Muscle layer of colon (tissue), 2 donors: Measurements from ENCODE around the gene S100B.

Experiments used
- H3K27ac ChIP-seq: one replicate; pipeline ENCODE4 v1.7.0; 2013; ENCODE audit warnings: low read depth, mild to moderate bottlenecking, low read length, moderate library complexity
- H3K27me3 ChIP-seq, 2 donors: one replicate each; pipeline ENCODE4 v1.7.0; 2013; ENCODE audit warnings: low read length in 2 of 2, mild to moderate bottlenecking in 2 of 2; ENCODE audit not compliant: insufficient read depth in 2 of 2, control insufficient read depth in 1 of 2
- H3K36me3 ChIP-seq: one replicate; pipeline ENCODE4 v1.7.0; 2013; ENCODE audit warnings: mild to moderate bottlenecking, low read length; ENCODE audit not compliant: insufficient read depth
- H3K4me1 ChIP-seq: one replicate; pipeline ENCODE4 v1.7.0; 2013; ENCODE audit warnings: mild to moderate bottlenecking, low read length; ENCODE audit not compliant: insufficient read depth
- H3K4me3 ChIP-seq, 2 donors: one replicate each; pipeline ENCODE4 v1.7.0; 2013; ENCODE audit warnings: low read length in 2 of 2, low read depth in 1 of 2, mild to moderate bottlenecking in 1 of 2, moderate library complexity in 1 of 2
- H3K9ac ChIP-seq: one replicate; pipeline ENCODE4 v1.7.0; 2013; ENCODE audit warnings: low read length
- H3K9me3 ChIP-seq: one replicate; pipeline ENCODE4 v1.7.0; 2013; ENCODE audit warnings: mild to moderate bottlenecking, low read length
- donor health status: abdominal sarcoma.
- donor health status: Adenocarcinoma of cecum.

Gene S100B

DNA sequence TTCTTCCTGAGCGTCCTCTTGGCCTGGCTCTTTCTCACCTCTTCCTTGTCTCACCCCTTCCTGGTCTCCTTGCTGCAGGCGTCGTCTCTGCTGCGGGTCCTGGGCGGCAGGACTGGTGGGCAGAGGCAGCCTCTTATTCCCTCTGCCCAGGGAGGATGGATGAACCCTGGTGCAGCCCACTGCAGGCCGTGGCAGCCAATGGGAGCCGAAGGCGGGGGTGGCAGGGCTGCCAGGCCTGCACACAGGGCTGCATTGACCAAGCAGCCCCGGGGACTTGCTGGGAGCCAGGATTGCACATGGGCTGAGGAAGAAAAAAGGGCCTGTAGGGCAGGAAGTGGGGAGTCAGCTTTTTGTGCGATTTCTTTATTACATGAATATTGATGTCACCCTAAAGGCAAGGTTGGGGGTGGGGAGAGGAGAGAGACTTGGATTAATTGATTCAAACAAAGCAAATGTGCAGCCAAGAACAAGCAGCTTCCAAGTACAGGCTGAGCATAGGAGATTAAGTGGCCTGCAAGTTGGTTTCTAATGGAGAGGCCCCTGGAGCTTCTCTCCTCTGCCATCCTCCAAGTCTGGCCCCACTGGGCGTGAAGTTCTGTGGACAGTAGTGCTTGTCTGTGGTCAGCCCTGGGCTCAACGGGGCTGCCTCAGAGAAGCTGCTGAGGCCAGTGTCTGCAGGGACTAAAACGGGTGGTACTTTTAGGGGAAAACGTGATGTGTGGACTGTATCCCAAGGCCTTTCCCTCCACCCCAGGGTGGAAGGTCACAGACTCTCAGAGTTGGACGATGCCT lies at the start of gene S100B:
TSS of gene S100B (minus strand) at position 108 of the 792 bp plus-strand sequence. CDS start 2,667 bp downstream, outside the sequence.
- H3K4me3 ChIP-seq: no peak within 1 kb of the TSS
- peaks cover 0 to 3% of the 10 kb centered on the region in 2 donors for H3K27me3 ChIP-seq
- no peak within 1 kb of the TSS for H3K9ac ChIP-seq
- H3K4me1 ChIP-seq: no peaks in the 10 kb centered on the region
- no peak within 1 kb of the TSS for H3K27ac ChIP-seq
- H3K9me3 ChIP-seq: no peaks in the 10 kb centered on the region
- no peaks in the 10 kb centered on the region for H3K36me3 ChIP-seq

DNA sequence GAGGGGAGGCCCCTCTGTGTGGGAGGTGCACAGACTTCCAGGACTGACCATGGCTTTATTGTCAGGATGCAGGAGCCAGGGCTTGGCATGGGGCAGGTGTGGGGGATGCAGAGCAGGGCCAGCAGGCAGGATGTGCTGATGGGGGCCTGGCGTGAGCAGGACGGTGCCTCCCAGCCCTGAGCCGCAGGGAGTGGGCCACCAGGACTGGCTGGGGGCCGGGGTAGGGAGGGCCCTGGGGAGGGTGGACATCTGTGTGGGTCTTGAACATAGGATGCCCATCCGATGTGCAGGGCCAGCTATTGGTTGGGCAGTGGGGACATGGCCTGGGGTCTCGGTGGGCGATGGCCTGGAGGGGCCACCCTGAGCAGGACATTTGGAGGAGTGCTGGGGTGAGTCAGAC lies 46.2 kb upstream of the S100B start:
- no peaks in the 10 kb centered on the region for H3K27me3 ChIP-seq
- no peak overlapping the region for H3K27ac ChIP-seq
- no peaks in the 10 kb centered on the region for H3K9me3 ChIP-seq
- peaks cover 70% of the 10 kb centered on the region for H3K36me3 ChIP-seq
- H3K4me1 ChIP-seq: no peaks in the 10 kb centered on the region
- H3K4me3 ChIP-seq: no peak overlapping the region
- H3K9ac ChIP-seq: no peak overlapping the region

DNA sequence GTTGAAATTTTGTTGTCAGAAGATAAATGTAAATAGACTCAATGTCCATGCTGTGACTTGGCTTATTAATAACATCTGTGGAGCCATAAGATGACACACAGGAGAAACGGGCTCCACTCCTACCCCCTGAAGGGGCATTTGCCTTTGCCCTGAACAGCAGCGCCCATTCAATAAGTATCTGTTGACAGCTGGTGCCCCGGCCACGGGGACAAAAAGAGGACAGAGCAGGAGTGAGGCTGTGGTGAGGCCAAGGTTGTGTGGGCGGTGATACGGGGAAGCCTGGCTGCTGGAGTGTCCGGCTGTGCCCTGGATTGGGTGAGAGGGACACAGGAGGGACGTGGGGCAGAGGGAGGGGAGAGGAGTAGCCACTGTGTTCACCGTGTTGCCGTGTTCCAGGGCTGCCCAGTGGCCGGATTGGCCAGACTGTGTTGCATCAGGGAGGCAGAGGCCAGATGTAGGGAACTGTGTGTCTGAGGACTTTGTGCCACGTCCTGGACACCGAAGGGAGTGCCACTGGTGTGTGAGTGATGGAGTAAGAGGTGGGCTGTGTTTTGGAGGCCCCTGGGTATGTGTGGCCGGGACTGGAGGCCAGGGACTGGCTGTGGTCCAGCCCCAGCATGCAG lies 45.7 kb upstream of the S100B start:
- no peaks in the 10 kb centered on the region for H3K4me1 ChIP-seq
- H3K4me3 ChIP-seq: no peak overlapping the region
- H3K27me3 ChIP-seq: no peaks in the 10 kb centered on the region
- H3K9ac ChIP-seq: no peak overlapping the region
- H3K9me3 ChIP-seq: no peaks in the 10 kb centered on the region
- no peak overlapping the region for H3K27ac ChIP-seq
- peaks cover 76% of the 10 kb centered on the region for H3K36me3 ChIP-seq

DNA sequence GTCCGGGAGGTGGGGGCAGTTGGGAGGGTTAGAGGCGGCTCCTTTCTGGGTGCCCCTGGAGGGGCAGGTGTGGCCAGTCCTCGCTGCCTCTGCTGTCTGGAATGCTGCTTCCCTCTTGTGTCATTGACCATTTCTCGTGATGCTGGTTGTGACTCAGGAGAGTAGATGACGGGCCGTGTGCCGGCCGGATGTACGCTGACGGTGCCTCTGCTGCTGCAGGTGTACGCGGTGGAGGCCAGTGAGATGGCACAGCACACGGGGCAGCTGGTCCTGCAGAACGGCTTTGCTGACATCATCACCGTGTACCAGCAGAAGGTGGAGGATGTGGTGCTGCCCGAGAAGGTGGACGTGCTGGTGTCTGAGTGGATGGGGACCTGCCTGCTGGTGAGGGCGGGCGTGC lies 44.5 kb upstream of the S100B start:
- no peak overlapping the region for H3K9ac ChIP-seq
- no peak overlapping the region for H3K4me3 ChIP-seq
- no peaks in the 10 kb centered on the region for H3K4me1 ChIP-seq
- H3K27ac ChIP-seq: no peak overlapping the region
- H3K27me3 ChIP-seq: no peaks in the 10 kb centered on the region
- peaks cover 72% of the 10 kb centered on the region for H3K36me3 ChIP-seq
- no peaks in the 10 kb centered on the region for H3K9me3 ChIP-seq

DNA sequence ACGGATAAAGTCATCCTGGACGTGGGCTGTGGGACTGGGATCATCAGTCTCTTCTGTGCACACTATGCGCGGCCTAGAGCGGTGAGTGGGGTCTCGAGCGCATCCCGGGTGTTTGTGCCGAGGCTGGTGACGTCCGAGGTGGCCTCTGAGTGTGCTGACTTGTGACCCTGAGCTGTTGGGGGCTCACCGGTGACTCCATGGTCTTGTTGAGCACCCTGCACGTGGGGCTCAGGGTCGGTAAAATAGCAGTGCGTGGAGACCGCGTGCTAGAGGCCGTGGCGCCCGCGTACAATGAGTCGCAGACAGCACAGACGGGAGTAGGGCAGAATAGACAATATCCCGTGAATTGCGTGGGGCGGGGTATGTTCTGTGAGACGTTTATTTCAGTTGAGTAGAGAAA lies 43.7 kb upstream of the S100B start:
- H3K4me3 ChIP-seq: no peak overlapping the region
- H3K4me1 ChIP-seq: no peaks in the 10 kb centered on the region
- H3K9ac ChIP-seq: no peak overlapping the region
- peaks cover 74% of the 10 kb centered on the region for H3K36me3 ChIP-seq
- H3K27me3 ChIP-seq: no peaks in the 10 kb centered on the region
- no peaks in the 10 kb centered on the region for H3K9me3 ChIP-seq
- no peak overlapping the region for H3K27ac ChIP-seq

DNA sequence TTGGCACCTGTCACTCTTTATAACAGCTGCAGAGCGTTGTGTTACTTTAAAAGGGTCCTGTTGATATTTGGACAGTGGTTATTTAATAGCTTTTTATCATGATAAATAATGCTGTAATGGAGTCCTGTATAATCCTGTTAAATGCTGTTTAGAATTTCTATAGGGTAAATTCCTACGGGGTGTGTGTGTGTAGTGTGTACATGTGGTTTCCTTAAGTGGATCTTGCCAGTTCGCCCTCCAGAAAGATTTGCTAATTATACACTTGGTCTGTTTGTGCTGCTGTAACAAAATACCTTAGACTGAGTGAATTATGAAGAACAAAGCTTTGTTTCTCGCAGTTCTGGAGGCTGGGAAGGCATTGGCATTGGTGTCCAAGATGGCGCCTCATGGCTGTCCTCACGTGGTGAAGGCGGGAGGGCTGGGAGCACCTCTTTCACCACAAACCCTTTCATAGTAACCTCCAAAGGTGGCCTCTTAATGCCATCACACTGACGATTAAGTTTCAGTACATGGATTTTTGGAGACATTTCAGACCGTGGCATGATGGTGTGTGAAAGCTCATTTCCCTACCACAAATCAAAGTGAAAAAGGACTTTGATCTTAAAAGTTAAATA lies 41.8 kb upstream of the S100B start:
- Histone ChIP-seq H3K27ac (no peak overlapping the region), H3K36me3 (peaks cover 65% of the 10 kb centered on the region), H3K27me3 (no peaks in the 10 kb centered on the region), H3K4me3 (no peak overlapping the region), H3K9ac (no peak overlapping the region), H3K4me1 (no peaks in the 10 kb centered on the region), H3K9me3 (no peaks in the 10 kb centered on the region)

DNA sequence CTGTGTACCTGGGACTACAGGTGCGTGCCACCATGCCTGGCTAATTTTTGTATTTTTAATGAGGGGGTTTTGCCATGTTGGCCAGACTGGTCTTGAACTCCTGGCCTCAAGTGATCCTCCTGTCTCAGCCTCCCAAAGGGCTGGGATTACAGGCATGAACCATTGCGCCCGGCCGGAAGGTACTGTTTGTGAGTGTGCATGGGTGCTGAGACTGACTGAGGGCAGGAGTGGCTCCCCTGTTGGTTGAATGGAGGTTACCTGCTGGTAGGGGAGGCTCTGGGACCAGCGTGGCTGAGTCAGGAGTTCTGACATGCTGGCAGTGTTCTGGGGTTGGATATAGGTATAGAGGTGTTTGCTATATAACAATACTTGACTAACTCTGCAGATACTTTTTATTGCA lies 41.0 kb upstream of the S100B start:
- H3K9me3 ChIP-seq: no peaks in the 10 kb centered on the region
- H3K27ac ChIP-seq: no peak overlapping the region
- no peaks in the 10 kb centered on the region for H3K4me1 ChIP-seq
- peaks cover 73% of the 10 kb centered on the region for H3K36me3 ChIP-seq
- H3K27me3 ChIP-seq: no peaks in the 10 kb centered on the region
- no peak overlapping the region for H3K4me3 ChIP-seq
- no peak overlapping the region for H3K9ac ChIP-seq

DNA sequence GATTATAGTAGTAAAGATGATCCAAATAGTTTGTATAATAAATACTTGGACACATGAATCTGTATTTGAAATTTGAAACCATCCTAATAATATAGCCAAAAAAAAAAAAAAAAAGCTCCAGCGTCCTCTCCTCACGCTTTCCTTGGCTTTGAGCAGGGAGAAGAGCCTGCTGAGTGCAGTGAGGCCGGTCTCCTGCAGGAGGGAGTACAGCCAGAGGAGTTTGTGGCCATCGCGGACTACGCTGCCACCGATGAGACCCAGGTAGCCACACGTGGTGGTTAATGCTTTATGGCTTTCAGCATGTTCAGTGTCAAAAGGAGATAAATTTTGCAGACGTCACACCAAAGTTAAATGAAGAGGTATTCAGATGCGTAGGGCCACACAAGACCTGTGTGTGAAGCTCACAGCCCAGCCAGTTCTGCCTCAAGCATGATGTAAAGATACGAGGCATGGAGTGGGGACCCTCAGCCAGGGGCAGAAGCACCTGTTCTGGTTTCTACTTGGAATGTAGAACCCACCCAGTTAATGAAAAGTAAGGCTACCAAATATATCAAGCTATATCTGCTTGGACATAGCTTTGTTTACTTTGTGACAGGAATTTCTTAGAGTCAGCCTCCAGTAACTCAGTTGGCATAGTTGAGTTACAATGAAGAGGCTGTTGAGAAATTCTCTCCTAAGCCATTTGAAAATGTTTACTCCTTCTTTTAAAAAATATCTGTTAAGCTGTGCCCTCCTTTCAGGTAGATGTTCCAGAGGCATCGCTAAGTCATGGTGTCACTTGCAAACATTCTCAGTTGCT lies 38.7 kb upstream of the S100B start:
- no peaks in the 10 kb centered on the region for H3K9me3 ChIP-seq
- peaks cover 53% of the 10 kb centered on the region for H3K36me3 ChIP-seq
- H3K27ac ChIP-seq: no peak overlapping the region
- H3K4me1 ChIP-seq: peaks cover 8% of the 10 kb centered on the region
- H3K9ac ChIP-seq: no peak overlapping the region
- no peaks in the 10 kb centered on the region for H3K27me3 ChIP-seq
- no peak overlapping the region for H3K4me3 ChIP-seq

DNA sequence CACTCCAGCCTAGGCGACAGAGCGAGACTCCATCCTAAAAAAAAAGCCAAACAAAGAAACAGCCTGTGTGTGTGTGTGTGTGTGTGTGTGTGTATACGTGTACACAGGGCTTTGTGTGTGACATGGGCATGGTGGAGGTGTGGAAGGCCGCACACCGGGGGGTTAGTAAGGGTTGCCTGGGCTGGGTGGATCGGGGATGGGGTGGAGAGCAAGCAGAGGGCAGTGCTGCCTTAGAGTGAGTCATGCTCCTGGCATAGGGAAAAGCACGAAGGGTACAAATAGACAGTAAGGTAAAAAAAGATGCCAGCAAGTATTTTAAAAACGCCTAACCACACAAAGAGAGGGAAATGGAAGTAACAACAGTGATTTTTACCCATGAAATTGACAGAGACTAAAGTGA lies 36.8 kb upstream of the S100B start:
- no peak overlapping the region for H3K4me3 ChIP-seq
- H3K27me3 ChIP-seq: no peaks in the 10 kb centered on the region
- H3K4me1 ChIP-seq: peaks cover 24% of the 10 kb centered on the region
- peaks cover 46% of the 10 kb centered on the region for H3K36me3 ChIP-seq
- H3K27ac ChIP-seq: no peak overlapping the region
- no peaks in the 10 kb centered on the region for H3K9me3 ChIP-seq
- H3K9ac ChIP-seq: no peak overlapping the region

DNA sequence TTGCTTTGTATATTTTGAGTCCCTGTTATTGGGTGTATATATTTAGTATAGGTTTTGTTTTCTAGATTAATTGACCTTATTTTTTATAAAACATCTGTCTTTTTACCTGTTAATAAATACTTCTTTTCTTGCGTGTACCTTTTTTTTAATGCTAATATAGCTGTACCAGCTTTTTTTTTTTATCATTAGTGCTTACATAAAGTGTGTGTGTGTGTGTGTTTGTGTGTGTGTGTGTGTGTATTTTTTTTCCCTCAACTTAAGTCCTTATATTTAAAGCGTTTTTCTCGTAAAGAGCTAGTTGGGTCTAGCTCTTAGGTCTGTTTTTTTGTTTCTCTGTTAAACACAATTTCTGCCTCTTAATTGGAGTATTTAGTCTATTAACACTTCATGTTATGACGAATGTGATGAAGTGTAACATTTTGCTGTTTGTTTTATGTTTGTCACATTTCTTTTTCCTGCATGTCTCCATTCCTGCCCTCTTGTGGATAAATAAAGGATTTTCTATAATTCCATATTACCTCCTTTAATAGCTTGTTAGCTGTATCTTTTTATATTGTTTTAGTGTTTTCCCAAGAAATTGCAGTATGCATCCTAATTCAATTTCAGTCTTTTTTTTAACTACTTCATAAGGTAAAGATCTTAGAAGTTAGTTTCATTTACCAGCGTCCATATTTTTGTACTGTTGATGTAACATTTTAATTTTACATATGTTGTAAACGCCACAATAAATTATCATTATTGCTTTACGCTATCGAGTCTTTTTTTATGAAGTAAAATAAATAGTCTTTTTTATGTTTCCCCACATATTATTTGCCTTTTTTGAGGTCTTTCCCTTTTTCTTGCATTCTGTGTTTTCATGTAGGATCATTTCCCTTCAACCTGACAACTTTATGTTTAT lies 34.9 kb upstream of the S100B start:
- Histone ChIP-seq H3K4me3 (no peak overlapping the region), H3K4me1 (peaks cover 29% of the 10 kb centered on the region)

More for the DNA sequence above, 34.9 kb upstream of the S100B start:
- H3K27ac ChIP-seq: no peak overlapping the region
- peaks cover 33% of the 10 kb centered on the region for H3K36me3 ChIP-seq
- H3K9ac ChIP-seq: no peak overlapping the region
- H3K9me3 ChIP-seq: no peaks in the 10 kb centered on the region
- H3K27me3 ChIP-seq: no peaks in the 10 kb centered on the region
